ENCODE measurements around the gene SREBF1. TPM values are rescaled to one million over a fixed set of nuclear protein-coding genes. Genes with fewer than 3 reads are reported as not detected.

The SREBF1 gene
- total RNA-seq, 4 donors from 2014 or later, result 118 to 226 (median 185) TPM

GRCh38 chr17:17866425-17866824 is 29.6 kb upstream of the SREBF1 start:
- no peak for DNase-seq
- Histone ChIP-seq H3K9me3 (no peaks in the 10 kb centered on the region), H3K4me3 (no peak overlapping the region), H3K27ac (no peak overlapping the region), H3K4me1 (peaks cover 0 to 3% (median 0%) of the 10 kb centered on the region in 4 donors), H3K36me3 (peaks cover 0 to 21% (median 0%) of the 10 kb centered on the region in 3 donors), H3K27me3 (no peaks in the 10 kb centered on the region)
- no peak for TF ChIP-seq CTCF (IDR thresholded peaks at IDR 0.05)
- TF ChIP-seq POLR2A (IDR thresholded peaks at IDR 0.05), result no peak

GRCh38 chr17:17865035-17865434 is 28.2 kb upstream of the SREBF1 start:
- Histone ChIP-seq H3K4me3 (no peak overlapping the region), H3K9me3 (no peaks in the 10 kb centered on the region), H3K4me1 (peaks cover 0 to 3% (median 0%) of the 10 kb centered on the region in 4 donors), H3K27ac (no peak overlapping the region), H3K36me3 (peaks cover 0 to 30% (median 0%) of the 10 kb centered on the region in 3 donors), H3K27me3 (no peaks in the 10 kb centered on the region)
- no peak for DNase-seq
- no peak for TF ChIP-seq POLR2A (IDR thresholded peaks at IDR 0.05)
- no peak for TF ChIP-seq CTCF (IDR thresholded peaks at IDR 0.05)

GRCh38 chr17:17860766-17861107 is 24.0 kb upstream of the SREBF1 start:
- Histone ChIP-seq H3K27me3 (no peaks in the 10 kb centered on the region), H3K27ac (no peak overlapping the region), H3K36me3 (peaks cover 0 to 9% (median 0%) of the 10 kb centered on the region in 3 donors), H3K4me3 (no peak overlapping the region), H3K4me1 (peaks cover 0 to 10% (median 0%) of the 10 kb centered on the region in 4 donors), H3K9me3 (no peaks in the 10 kb centered on the region)
- TF ChIP-seq CTCF (IDR thresholded peaks at IDR 0.05), result no peak
- TF ChIP-seq POLR2A (IDR thresholded peaks at IDR 0.05), result no peak
- DNase-seq, result no peak

GRCh38 chr17:17859909-17860765 is 23.4 kb upstream of the SREBF1 start:
- Histone ChIP-seq H3K27me3 (no peaks in the 10 kb centered on the region), H3K4me3 (no peak overlapping the region), H3K27ac (no peak overlapping the region), H3K36me3 (peaks cover 0 to 9% (median 0%) of the 10 kb centered on the region in 3 donors), H3K4me1 (peaks cover 0 to 15% (median 1%) of the 10 kb centered on the region in 4 donors), H3K9me3 (no peaks in the 10 kb centered on the region)
- TF ChIP-seq POLR2A (IDR thresholded peaks at IDR 0.05), result no peak
- peak; percentile 84 to 98 (median 95) for TF ChIP-seq CTCF (IDR thresholded peaks at IDR 0.05)
- DNase-seq, result peak; percentile 65 to 86 (median 78)

- Histone ChIP-seq H3K27ac (no peak overlapping the region), H3K27me3 (no peaks in the 10 kb centered on the region), H3K4me1 (peaks cover 0 to 35% (median 3%) of the 10 kb centered on the region in 4 donors), H3K9me3 (no peaks in the 10 kb centered on the region), H3K36me3 (peaks cover 0 to 9% (median 0%) of the 10 kb centered on the region in 3 donors), H3K4me3 (no peak overlapping the region)
- TF ChIP-seq CTCF (IDR thresholded peaks at IDR 0.05) (no peak), POLR2A (IDR thresholded peaks at IDR 0.05) (no peak)
- DNase-seq, result no peak
Measured at GRCh38 chr17:17857496-17857895, 20.7 kb upstream of the SREBF1 start.
